ENCODE measurements around the gene GOLGA6L25. TPM values are rescaled to one million over a fixed set of nuclear protein-coding genes. Genes with fewer than 3 reads are reported as not detected.
"Not testable (repeated sequence)": the region's sequence is repeated elsewhere in the genome, so short reads cannot be mapped to it uniquely, and the experiment has no call there.

GOLGA6L25 gene
- total and polyA plus RNA-seq, 2 of the 4 experiments (the other 2 are of a cell fraction) = not detected

- H4K8ac ChIP-seq (ENCODE audit: low read depth in 2 of 2, low read length in 2 of 2); H3K4me3 ChIP-seq (ENCODE audit: insufficient read depth, low read depth, low read length); DNase-seq; H4K91ac ChIP-seq (ENCODE audit: insufficient read depth, low read depth, low read length); H4K20me1 ChIP-seq (ENCODE audit: insufficient read depth, low read length); H3K23ac ChIP-seq (ENCODE audit: low read depth, low read length); H3K36me3 ChIP-seq (ENCODE audit: control insufficient read depth, insufficient read depth, low read length); BruUV-seq (replicated peaks); H2AFZ ChIP-seq (replicated peaks; ENCODE audit: low read length, poor library complexity); H3K79me1 ChIP-seq (ENCODE audit: low read depth in 1 of 2, low read length in 2 of 2); ATAC-seq (ENCODE audit: low read depth); H3K9me1 ChIP-seq (ENCODE audit: insufficient read depth, low read length); H3K4me1 ChIP-seq (ENCODE audit: control insufficient read depth, insufficient read depth, low read length); H3K4me2 ChIP-seq (ENCODE audit: low read depth, low read length); H2BK20ac ChIP-seq (ENCODE audit: low read depth, low read length); H2BK120ac ChIP-seq (ENCODE audit: low read depth, low read length); H2AK9ac ChIP-seq (replicated peaks; ENCODE audit: low read depth, low read length, poor library complexity); in situ Hi-C loops (cut with MboI; ENCODE audit: low sequenced_read_pairs); POLR2A ChIA-PET (ENCODE audit: unreplicated experiment); H3K27ac ChIP-seq (ENCODE audit: insufficient read depth, low read length); H3K4ac ChIP-seq (ENCODE audit: low read depth, low read length); intact Hi-C loops (cut with micrococcal nuclease); H3K27me3 ChIP-seq (ENCODE audit: control insufficient read depth, insufficient read depth, low read length); H2BK15ac ChIP-seq (ENCODE audit: low read depth, low read length); H2BK5ac ChIP-seq (ENCODE audit: low read depth, low read length, poor library complexity, severe bottlenecking); H2AK5ac ChIP-seq (ENCODE audit: low read depth, low read length); dilution Hi-C loops (cut with HindIII; ENCODE audit: low sequenced_read_pairs, unreplicated experiment); H4K5ac ChIP-seq (ENCODE audit: low read depth, low read length); H3K18ac ChIP-seq (ENCODE audit: low read depth, low read length); H3K56ac ChIP-seq (ENCODE audit: extremely low read depth, insufficient read depth, low read length); H3K14ac ChIP-seq (replicated peaks; ENCODE audit: low read depth, low read length); CTCF ChIA-PET; H3K9me3 ChIP-seq (ENCODE audit: control insufficient read depth, insufficient read depth, low read length); H3K9ac ChIP-seq (ENCODE audit: low read depth, low read length): not testable (repeated sequence)
- WGBS, 2 experiments (ENCODE audit: extremely low coverage in 2 of 2, insufficient read length in 1 of 2) = no CpG with 5 or more reads among the region's 22 CpGs
Measured at GRCh38 chr15:28514128-28514527, 39.2 kb upstream of the GOLGA6L25 start.

GRCh38 chr15:28515208-28515607 is 38.2 kb upstream of the GOLGA6L25 start:
- H3K27ac ChIP-seq (ENCODE audit: insufficient read depth, low read length); in situ Hi-C loops (cut with MboI; ENCODE audit: low sequenced_read_pairs); H3K18ac ChIP-seq (ENCODE audit: low read depth, low read length); H3K4me1 ChIP-seq (ENCODE audit: control insufficient read depth, insufficient read depth, low read length); POLR2A ChIA-PET (ENCODE audit: unreplicated experiment); H2BK20ac ChIP-seq (ENCODE audit: low read depth, low read length); H3K4ac ChIP-seq (ENCODE audit: low read depth, low read length); H3K56ac ChIP-seq (ENCODE audit: extremely low read depth, insufficient read depth, low read length); H4K20me1 ChIP-seq (ENCODE audit: insufficient read depth, low read length); H4K5ac ChIP-seq (ENCODE audit: low read depth, low read length); H4K8ac ChIP-seq (ENCODE audit: low read depth in 2 of 2, low read length in 2 of 2); H2AFZ ChIP-seq (replicated peaks; ENCODE audit: low read length, poor library complexity); H3K4me2 ChIP-seq (ENCODE audit: low read depth, low read length); H3K23ac ChIP-seq (ENCODE audit: low read depth, low read length); ATAC-seq (ENCODE audit: low read depth); H2BK15ac ChIP-seq (ENCODE audit: low read depth, low read length); H3K9ac ChIP-seq (ENCODE audit: low read depth, low read length); H3K79me1 ChIP-seq (ENCODE audit: low read depth in 1 of 2, low read length in 2 of 2); H3K4me3 ChIP-seq (ENCODE audit: insufficient read depth, low read depth, low read length); H3K27me3 ChIP-seq (ENCODE audit: control insufficient read depth, insufficient read depth, low read length); CTCF ChIA-PET; DNase-seq; H2AK9ac ChIP-seq (replicated peaks; ENCODE audit: low read depth, low read length, poor library complexity); dilution Hi-C loops (cut with HindIII; ENCODE audit: low sequenced_read_pairs, unreplicated experiment); H2BK5ac ChIP-seq (ENCODE audit: low read depth, low read length, poor library complexity, severe bottlenecking); intact Hi-C loops (cut with micrococcal nuclease); H2AK5ac ChIP-seq (ENCODE audit: low read depth, low read length); H3K9me1 ChIP-seq (ENCODE audit: insufficient read depth, low read length); H3K14ac ChIP-seq (replicated peaks; ENCODE audit: low read depth, low read length); H2BK120ac ChIP-seq (ENCODE audit: low read depth, low read length); BruUV-seq (replicated peaks); H3K9me3 ChIP-seq (ENCODE audit: control insufficient read depth, insufficient read depth, low read length); H4K91ac ChIP-seq (ENCODE audit: insufficient read depth, low read depth, low read length); H3K36me3 ChIP-seq (ENCODE audit: control insufficient read depth, insufficient read depth, low read length): not testable (repeated sequence)
- WGBS, 2 experiments (ENCODE audit: extremely low coverage in 2 of 2, insufficient read length in 1 of 2) = no CpG with 5 or more reads among the region's 11 CpGs
